MM.1S (cell line): ENCODE measurements around the gene OR5M10.

Experiments used
- EZH2 ChIP-seq: fragments of 300-600 bp; sonication (generic); optimal IDR thresholded peaks from 2 replicates; pipeline ENCODE3; 2017; ENCODE audit warnings: low read depth, mild to moderate bottlenecking, antibody characterized with exemption, low read length, mixed read lengths
- TF ChIP-seq, protein P1 (sequence below): fragments of 300-600 bp; sonication (generic); IDR thresholded peaks from 2 replicates; pipeline ENCODE4 v1.5.1; 2016; ENCODE audit warnings: antibody characterized with exemption, low read length, mixed read lengths

DNA sequence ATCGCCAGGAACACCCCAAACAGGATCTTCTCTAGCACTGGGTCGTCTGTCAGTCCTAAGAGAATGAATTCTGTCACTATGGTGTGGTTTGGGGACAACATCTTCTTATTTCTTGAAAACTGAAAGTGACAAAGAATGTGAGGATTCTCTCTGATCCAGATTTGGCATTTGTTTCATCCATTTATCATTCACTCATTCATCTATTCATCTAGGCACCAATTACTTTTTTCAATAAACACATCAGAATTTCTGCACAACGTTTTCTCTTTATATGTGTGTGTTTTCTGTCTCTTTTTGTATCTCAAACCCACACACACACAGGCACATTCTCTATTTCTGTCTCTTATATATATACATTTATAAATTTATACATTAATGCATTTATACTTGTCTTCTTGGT, at the start of gene OR5M10:
- TF ChIP-seq, protein P1, sequence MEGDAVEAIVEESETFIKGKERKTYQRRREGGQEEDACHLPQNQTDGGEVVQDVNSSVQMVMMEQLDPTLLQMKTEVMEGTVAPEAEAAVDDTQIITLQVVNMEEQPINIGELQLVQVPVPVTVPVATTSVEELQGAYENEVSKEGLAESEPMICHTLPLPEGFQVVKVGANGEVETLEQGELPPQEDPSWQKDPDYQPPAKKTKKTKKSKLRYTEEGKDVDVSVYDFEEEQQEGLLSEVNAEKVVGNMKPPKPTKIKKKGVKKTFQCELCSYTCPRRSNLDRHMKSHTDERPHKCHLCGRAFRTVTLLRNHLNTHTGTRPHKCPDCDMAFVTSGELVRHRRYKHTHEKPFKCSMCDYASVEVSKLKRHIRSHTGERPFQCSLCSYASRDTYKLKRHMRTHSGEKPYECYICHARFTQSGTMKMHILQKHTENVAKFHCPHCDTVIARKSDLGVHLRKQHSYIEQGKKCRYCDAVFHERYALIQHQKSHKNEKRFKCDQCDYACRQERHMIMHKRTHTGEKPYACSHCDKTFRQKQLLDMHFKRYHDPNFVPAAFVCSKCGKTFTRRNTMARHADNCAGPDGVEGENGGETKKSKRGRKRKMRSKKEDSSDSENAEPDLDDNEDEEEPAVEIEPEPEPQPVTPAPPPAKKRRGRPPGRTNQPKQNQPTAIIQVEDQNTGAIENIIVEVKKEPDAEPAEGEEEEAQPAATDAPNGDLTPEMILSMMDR = no peak
- TF ChIP-seq EZH2 = no peak
